ENCODE results near the gene ERAP2.

DNA sequence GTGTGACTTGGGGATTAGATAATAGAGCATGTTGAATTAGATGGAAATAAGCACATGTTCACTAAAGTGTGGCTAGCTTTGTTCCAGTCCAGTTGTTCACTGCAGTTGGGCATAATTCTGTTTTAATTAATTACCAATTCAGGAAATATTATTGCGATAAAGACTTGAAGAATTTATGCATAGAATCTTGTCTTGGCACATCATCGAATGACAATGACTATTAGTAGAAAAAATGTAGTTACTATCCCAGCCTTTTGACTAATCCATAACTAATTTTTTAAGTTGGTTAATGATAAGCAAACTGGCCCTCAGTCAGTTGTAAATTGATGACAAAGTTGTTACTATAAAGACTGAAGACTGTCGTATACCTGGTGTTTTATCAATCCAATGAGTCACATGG lies 70.1 kb downstream of the ERAP2 start:
- TF ChIP-seq, protein P1, sequence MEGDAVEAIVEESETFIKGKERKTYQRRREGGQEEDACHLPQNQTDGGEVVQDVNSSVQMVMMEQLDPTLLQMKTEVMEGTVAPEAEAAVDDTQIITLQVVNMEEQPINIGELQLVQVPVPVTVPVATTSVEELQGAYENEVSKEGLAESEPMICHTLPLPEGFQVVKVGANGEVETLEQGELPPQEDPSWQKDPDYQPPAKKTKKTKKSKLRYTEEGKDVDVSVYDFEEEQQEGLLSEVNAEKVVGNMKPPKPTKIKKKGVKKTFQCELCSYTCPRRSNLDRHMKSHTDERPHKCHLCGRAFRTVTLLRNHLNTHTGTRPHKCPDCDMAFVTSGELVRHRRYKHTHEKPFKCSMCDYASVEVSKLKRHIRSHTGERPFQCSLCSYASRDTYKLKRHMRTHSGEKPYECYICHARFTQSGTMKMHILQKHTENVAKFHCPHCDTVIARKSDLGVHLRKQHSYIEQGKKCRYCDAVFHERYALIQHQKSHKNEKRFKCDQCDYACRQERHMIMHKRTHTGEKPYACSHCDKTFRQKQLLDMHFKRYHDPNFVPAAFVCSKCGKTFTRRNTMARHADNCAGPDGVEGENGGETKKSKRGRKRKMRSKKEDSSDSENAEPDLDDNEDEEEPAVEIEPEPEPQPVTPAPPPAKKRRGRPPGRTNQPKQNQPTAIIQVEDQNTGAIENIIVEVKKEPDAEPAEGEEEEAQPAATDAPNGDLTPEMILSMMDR (IDR thresholded peaks at IDR 0.05): no peak
- no peak for TF ChIP-seq POLR2A (IDR thresholded peaks at IDR 0.05)

Data from right lobe of liver (tissue), 4 donors.